GM21528 (cell line): ENCODE results near the gene EIF3CL.
"Not testable (repeated sequence)": the region's sequence is repeated elsewhere in the genome, so short reads cannot be mapped to it uniquely, and the experiment has no call there.

Experiments
- ATAC-seq: cut with Tn5 transposase; IDR thresholded peaks from one replicate; pipeline ENCODE4 v1.9.1; 2021; ENCODE audit warnings: mild to moderate bottlenecking, moderate library complexity; ENCODE audit not compliant: unreplicated experiment, low FRiP score

EIF3CL gene, protein sequence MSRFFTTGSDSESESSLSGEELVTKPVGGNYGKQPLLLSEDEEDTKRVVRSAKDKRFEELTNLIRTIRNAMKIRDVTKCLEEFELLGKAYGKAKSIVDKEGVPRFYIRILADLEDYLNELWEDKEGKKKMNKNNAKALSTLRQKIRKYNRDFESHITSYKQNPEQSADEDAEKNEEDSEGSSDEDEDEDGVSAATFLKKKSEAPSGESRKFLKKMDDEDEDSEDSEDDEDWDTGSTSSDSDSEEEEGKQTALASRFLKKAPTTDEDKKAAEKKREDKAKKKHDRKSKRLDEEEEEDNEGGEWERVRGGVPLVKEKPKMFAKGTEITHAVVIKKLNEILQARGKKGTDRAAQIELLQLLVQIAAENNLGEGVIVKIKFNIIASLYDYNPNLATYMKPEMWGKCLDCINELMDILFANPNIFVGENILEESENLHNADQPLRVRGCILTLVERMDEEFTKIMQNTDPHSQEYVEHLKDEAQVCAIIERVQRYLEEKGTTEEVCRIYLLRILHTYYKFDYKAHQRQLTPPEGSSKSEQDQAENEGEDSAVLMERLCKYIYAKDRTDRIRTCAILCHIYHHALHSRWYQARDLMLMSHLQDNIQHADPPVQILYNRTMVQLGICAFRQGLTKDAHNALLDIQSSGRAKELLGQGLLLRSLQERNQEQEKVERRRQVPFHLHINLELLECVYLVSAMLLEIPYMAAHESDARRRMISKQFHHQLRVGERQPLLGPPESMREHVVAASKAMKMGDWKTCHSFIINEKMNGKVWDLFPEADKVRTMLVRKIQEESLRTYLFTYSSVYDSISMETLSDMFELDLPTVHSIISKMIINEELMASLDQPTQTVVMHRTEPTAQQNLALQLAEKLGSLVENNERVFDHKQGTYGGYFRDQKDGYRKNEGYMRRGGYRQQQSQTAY

GRCh38 chr16:28403220-28404072 lies at the start of gene EIF3CL:
Gene EIF3CL (minus strand): TSS chr16:28403841. CDS start chr16:28403618, 223 bp downstream.
- peak; percentile 92 for ATAC-seq

DNA sequence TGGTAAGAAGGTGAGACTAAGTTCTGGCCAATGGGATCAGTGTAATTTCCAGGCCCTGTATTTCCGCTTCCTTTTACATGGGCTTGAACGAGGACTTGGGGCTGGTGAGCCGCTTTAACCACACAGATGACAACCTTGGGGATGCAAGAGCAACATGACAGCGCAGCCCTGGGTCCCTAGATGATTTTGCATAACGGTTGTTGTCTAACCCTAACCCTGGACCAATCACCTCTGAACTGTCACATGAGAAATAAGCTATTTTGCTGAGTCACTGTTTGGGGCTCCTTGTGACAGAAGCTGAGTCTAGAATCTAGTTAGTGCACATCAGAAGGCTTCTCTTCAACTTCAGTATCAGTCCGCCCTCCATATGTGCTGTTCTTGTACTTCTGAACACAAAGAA lies 43.4 kb upstream of the EIF3CL start:
- not testable (repeated sequence) for ATAC-seq

DNA sequence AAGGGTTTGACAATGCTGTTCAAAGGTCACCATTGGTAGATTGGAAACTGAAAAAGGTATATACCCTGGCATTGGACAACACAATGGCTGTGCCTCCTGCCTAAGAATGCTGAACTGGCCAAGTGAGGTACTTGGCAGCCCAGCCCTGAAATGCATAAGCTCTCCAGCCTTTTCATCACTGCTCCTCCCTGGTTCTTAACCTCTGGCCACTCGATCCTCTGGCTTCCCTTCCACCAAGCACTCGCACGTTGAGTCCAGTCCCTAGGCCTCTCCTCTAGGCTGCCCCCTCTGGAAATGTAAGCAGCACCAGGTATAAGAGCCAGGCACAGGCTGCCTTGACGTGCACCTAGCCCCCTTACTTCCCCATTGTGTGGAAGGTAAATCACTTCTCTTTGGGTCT lies 42.7 kb upstream of the EIF3CL start:
- not testable (repeated sequence) for ATAC-seq

DNA sequence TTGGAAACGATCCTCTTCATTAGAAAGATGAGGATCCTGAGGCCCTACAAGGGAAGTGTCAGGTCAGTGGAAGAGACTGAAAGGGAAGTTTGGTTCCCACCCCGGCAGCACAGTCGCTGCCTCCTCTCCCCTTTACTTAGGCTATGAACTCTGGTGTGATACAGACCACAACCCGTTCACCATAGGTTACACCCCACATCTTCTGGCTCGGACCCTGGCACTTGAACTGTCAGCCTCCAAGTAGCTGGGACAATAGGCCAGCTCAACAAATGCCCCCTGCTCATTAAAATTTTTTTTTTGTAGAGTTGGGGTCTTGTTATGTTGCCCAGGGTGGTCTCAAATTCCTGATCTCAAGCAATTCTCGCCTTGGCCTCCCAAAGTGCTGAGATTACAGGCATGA lies 40.3 kb upstream of the EIF3CL start:
- ATAC-seq, result not testable (repeated sequence)

GRCh38 chr16:28438899-28439298 lies 35.3 kb upstream of the EIF3CL start:
- ATAC-seq, result not testable (repeated sequence)

DNA sequence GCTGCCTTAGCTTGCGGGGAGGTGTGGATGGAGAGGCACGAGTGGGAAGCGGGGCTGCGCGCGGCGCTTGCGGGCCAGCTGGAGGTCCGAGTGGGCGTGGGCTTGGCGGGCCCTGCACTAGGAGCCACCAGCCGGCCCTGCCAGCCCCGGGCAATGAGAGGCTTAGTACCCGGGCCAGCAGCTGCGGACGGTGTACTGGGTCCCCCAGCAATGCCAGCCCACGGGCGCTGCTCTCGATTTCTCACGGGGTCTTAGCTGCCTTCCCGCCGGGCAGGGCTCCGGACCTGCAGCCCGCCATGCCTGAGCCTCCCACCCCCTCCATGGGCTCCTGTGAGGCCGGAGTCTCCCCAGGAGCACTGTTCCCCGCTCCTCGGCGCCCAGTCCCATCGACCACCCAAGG lies 31.7 kb upstream of the EIF3CL start:
- not testable (repeated sequence) for ATAC-seq

DNA sequence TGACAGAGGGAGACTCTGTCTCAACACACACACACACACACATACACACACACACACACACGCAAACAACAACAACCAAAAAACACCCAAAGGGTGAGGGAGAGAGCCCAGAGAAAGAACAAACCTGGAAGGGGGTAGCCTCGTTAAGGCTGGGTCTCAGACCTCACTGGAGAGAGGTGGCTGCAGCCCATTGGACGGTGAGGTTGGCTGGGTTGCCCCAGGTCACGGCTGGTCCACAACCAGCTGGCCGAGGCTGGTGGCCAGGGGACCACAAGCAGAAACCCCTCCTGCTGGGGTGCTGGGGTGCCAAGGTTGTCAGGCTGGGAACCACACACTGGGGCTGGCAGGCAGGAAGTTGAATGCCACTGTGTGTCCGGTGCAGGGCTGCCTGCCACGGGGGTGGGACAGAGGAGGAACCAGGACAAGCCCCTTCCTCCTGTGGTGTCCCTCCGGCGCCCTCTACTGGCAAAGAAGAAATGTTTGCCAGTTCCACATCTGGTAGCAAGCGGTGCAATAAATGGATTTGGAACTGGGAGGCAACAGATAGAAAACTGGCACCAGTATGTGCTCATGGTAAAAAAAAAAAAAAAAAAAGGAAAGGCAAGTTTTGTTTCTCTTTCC lies 22.5 kb upstream of the EIF3CL start:
- peak; percentile 84 for ATAC-seq

DNA sequence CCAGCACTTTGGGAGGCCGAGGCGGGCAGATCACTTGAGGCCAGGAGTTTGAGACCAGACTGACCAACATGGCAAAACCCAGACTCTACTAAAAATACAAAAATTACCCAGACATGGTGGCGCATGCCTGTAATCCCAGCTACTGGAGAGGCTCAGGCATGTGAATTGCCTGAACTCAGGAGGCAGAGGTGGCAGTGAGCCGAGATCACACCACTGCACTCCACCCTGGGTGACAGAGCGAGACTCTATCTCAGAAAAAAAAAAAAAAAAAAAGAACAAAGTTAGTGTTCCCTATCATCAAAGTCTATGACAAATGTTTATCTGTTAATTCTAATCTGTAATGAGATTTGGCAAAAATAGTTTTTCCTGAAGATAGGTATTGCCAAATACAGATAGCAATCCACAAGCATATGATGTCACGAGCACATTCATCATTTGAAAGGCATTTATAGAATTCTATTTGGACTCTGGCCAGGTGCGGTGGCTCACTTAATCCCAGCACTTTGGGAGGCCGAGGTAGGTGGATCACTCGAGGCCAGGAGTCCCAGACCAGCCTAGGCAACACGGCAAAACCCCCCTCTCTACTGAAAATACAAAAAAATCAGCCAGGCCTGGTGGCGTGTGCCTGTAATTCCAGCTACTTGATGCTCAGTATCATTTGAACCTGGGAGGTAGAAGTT lies 17.6 kb upstream of the EIF3CL start:
- not testable (repeated sequence) for ATAC-seq

- not testable (repeated sequence) for ATAC-seq
These were observed 13.4 kb upstream of the EIF3CL start for GRCh38 chr16:28417033-28417432.

- ATAC-seq, result not testable (repeated sequence)
These were observed 10.9 kb upstream of the EIF3CL start for GRCh38 chr16:28414530-28414929.

DNA sequence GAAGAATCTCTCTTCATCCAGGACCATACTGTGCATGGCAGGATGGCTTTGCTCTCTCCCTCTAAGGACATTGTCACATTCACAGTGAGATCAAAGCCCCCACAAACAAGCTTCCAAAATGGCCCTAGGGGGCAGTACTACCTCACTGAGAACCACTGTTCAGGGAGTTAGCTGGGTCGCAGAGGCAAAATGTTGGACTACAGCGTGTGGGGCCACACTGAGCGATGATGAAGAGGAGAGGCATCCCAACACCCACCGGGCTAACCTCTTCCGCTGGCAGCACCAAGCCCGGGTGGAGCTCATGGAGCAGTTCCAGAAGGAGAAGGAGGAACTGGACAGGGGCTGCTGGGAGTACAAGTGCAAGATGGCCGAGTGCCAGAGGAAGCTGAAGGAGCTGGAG lies 9.9 kb upstream of the EIF3CL start:
- ATAC-seq, result not testable (repeated sequence)

- ATAC-seq, result not testable (repeated sequence)
These were observed 11.6 kb downstream of the EIF3CL start for GRCh38 chr16:28392054-28392453.

GRCh38 chr16:28382177-28382867 lies 21.3 kb downstream of the EIF3CL start:
- not testable (repeated sequence) for ATAC-seq

DNA sequence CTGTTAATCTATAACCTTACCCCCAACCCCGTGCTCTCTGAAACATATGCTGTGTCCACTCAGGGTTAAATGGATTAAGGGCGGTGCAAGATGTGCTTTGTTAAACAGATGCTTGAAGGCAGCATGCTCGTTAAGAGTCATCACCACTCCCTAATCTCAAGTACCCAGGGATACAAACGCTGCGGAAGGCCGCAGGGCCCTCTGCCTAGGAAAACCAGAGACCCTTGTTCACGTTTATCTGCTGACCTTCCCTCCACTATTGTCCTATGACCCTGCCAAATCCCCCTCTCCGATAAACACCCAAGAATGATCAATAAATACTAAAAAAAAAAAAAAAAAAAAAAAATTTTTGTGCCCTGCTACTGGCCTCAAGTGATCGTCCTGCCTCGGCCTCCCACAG lies 25.8 kb downstream of the EIF3CL start:
- ATAC-seq, result not testable (repeated sequence)

- not testable (repeated sequence) for ATAC-seq
These were observed 26.5 kb downstream of the EIF3CL start for GRCh38 chr16:28377108-28377625.

GRCh38 chr16:28375115-28375514 lies 28.5 kb downstream of the EIF3CL start:
- ATAC-seq, result not testable (repeated sequence)

GRCh38 chr16:28374281-28374680 lies 29.4 kb downstream of the EIF3CL start:
- ATAC-seq, result not testable (repeated sequence)

DNA sequence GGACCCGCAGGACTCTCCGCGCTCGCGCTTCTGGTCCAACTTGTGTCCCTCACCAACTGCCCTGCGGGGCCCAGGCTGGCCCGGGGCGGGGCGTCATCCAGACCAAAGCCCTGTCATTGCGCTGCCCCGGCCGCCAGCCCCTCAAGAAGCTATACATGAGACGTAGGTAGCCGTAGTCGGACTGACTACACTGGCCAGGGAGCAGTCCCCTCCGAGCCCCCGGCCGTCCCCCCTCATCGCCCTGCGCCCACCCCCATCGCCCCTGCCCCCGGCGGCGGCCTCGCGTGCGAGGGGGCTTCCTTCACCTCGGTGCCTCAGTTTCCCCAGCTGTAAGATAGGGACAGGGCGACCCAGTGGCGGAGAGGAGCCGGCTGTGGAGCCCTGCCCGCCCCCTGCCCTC lies 35.7 kb downstream of the EIF3CL start:
- ATAC-seq, result not testable (repeated sequence)
